CD4-positive, alpha-beta T cell treated with Interleukin-15 for 1 hour (primary cell): ENCODE data around the gene TAS1R3.
A peak's percentile ranks its signal among the peaks of the same experiment; 100 is the strongest.

Experiments
- DNase-seq: peaks from one replicate; pipeline ENCODE4 v3.0.0-alpha.2; 2020

Gene TAS1R3

GRCh38 chr1:1295154-1295923, 35.7 kb upstream of the TAS1R3 start:
- no peak for DNase-seq

DNA sequence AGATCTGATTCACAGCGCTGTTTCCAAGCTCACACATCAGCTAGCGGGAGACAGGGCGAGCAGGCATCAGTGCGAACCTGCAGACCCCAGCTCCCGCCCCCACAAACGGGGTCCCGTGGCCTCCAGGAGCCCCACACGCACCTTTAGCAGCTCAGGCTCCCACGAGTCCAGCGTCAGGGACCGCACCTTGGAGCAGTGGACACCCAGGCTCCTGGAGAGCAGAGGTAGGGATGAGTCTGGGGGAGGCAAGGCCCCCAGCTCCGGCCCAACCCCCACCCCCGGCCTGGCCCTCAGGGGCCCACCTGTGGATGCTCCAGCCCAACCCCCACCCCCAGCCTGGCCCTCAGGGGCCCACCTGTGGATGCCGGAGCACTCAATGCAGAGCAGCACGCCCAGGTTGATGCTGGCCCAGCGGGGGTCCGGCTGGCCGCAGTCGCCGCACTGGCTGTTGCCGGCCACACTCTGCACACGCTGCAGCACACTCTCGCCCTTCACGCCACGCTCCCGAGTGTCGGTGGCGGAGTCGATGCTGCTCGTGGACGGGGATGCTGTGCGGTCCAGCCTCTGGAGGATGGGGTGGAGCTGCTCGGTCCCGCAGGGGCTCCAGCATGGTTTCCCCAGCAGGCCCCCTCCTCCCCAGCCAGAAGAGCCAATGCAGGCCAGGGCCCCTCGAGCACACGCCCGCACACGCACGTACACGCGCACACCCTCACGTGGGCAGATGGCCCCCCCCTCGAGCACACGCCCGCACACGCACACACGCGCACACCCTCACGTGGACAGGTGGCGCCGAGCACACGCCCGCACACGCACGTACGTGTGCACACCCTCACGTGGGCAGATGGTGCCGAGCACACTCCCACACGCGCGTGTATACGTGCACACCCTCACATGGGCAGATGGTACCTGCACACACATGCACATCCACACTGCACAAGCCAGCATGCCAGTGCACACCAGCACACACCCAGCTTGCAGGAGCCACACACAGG, 34.7 kb upstream of the TAS1R3 start:
- DNase-seq: no peak

GRCh38 chr1:1297802-1298424, 33.2 kb upstream of the TAS1R3 start:
- no peak for DNase-seq

- DNase-seq: no peak
These were observed 32.0 kb upstream of the TAS1R3 start for GRCh38 chr1:1298861-1299685.

GRCh38 chr1:1299686-1300351, 31.3 kb upstream of the TAS1R3 start:
- DNase-seq: no peak

DNA sequence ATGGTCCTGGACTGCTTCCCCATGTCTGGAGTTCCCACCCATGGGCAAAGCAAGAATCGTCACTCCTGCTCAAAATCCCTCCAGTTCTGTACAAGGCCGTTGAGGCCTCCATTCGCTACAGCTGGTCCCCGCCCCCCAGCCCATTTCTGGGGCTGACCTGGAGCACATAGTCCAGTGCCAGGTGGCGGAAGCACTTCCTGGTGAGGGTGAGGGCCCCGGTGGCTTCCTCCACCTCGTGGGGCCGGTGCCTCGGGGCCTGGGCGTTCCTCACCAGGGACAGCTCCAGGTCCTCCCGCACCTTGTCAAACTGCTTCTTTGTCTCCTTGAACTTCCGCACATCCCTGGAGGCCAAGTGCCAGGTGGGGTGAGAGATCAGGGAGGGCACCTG, 30.7 kb upstream of the TAS1R3 start:
- no peak for DNase-seq

DNA sequence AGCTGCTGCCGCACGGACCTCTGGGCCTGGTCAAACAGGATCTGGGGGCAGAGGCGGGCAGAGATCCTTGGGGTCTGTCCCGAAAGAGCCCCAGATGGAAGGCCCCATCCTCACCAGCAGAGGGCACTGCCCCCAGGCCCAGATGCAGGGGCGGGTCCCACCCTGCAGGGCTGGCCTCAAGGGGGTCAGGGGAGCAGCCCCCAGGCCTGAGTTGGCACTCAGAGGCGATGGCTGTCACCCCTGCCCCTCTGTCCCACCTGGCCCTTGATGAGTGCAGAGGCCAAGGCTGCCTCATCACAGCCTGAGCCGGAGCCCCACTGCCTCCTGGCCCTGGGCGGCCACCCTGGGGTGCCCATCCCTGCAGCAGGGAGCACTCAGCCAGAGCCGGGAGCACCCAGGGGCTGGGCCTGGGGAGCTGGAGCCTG, 29.1 kb upstream of the TAS1R3 start:
- no peak for DNase-seq

DNA sequence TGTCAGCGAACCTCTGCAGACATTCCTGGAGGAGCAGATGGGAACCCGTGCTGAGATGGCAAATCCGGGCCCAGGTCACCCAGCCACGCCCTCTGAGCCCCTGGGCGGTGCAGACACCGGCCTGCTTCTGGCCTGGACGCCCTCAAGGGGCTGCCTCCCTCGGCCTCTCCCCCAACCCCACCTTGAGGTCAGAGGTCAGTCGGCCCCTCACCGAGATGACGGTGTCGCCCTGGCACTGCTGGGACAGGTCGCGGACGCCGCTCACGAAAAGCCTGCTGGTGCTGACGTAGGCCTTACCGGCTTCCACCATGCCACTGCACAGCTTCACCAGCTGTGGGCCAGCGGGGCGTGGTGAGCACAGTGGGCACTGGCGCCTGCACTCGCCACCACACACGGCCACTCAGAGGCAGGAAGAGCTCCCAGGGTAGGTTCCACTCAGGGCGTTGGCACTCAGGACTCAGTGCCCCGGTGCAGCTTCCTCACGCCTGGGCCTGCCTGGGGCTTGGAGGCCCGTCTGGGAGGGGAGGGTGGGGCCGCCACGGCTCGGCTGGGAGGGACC, 28.1 kb upstream of the TAS1R3 start:
- DNase-seq: no peak

DNA sequence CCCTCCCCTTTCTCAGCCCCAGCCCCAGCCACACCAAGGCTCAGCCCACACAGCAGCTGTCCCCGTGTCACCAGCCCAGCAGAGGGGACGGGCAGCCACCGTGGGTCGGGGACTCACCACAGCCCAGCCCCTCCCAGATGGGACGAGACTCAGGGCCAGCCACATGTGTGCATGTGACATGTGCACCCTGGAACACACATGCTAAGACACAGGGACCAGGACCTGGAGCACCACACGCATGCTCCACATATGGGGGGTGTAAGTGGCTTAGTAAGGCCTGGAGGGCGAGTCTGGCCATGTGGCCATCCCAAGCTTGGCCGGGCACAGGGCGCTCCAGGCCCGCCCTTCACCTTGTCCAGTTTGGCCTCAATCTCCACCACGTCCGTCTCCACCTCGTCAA, 27.3 kb upstream of the TAS1R3 start:
- no peak for DNase-seq

- no peak for DNase-seq
These were observed 26.5 kb upstream of the TAS1R3 start for GRCh38 chr1:1304331-1305299.

- DNase-seq: peak; percentile 75
These were observed 25.6 kb upstream of the TAS1R3 start for GRCh38 chr1:1305300-1306069.

DNA sequence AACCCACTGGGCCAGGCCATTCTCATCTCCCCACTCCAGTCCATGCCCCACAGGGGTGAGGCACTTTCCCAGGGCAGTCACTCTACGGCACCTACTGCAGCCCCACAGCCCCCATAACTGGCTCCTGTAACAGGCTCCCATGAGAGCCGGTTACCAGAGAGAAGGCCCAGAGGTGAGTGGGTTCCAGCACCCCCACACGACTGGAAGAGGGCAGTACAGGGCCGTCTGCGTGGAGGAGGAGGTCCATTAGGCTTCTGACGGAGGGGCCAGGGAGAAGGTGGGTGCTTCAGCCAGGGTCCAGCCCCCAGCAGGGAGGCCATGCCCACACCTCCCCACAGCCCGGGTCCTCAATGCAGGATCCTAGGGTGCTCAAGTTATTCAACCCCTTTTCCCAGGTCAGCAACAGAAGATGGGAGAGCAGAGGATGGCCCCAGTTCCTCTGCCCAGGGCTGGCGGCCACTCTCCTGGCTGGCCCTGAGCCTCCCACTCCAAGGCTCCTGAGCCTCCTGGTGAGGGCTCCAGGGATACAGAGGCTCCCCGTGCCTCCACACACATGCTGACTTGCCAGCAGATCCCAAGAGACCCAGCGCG, 24.9 kb upstream of the TAS1R3 start:
- DNase-seq: no peak

DNA sequence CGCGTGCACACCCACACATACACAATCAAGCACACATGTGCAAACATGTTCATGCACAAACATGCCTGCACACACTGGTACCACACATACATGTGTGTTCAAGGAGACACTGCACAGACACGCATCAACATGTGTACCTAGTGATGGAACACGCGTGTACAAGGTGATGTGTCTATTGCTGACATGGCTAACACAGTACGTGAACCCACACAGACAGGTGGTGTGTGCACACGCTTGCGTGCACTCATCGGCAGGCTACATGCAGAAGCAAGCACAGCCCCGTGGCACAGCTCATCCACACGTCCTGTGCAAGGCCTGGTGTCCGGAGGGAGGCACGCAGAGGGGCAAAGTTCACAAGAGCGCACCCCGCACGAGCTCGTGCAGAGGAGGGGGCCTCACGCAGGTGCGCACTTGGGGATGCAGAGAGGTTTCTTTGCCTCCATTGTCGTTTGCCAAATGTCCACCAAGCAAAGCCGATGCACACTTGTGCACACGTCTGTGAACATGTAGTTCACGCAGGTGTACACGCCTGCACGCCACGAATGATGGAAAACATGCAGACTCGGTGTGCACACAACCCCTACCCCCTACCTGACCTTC, 24.3 kb upstream of the TAS1R3 start:
- DNase-seq: no peak

- DNase-seq: no peak
These were observed 23.7 kb upstream of the TAS1R3 start for GRCh38 chr1:1307261-1307922.

GRCh38 chr1:1307923-1308755, 22.9 kb upstream of the TAS1R3 start, which contains the start of the genes ACAP3 and PUSL1:
Gene ACAP3, minus strand, starts transcription at chr1:1307930. Its CDS starts 115 bp downstream, at chr1:1307815.
Gene PUSL1, plus strand, starts transcription at chr1:1308597. Its CDS starts 47 bp downstream, at chr1:1308644.
- DNase-seq: peak; percentile 91

DNA sequence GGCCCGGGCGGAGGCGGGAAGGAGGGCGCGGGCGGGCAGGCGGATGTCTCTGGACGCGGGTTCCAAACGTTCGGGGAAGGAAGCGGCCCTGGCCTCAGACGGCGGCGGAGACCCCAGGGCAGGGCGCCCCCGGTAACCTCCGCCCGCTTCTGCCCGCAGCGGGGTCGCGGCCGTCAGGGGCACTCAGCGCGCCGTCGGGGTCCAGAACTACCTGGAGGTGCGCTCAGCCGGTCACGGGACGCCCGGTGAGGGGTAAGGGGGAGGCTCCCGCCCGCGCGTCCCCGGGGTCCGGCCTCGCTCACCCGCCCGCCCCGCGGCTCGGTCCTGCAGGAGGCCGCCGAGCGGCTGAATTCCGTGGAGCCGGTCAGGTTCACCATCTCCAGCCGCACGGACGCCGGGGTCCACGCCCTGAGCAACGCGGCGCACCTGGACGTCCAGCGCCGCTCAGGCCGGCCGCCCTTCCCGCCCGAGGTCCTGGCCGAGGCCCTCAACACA, 22.3 kb upstream of the TAS1R3 start:
- no peak for DNase-seq
